Ovary (tissue), 9 donors: ENCODE measurements around the gene EIF3F. TPM values are rescaled to one million over a fixed set of nuclear protein-coding genes. Genes with fewer than 3 reads are reported as not detected.
A peak's percentile ranks its signal among the peaks of the same experiment; 100 is the strongest.

Experiments
- DNase-seq, 5 donors: peaks; one replicate each; pipeline ENCODE4 v3.0.0-alpha.2; 2019 to 2020
- H3K27ac ChIP-seq, 2 donors: fragments of 200-600 bp; one replicate each; pipeline versions ENCODE4 v1.5.1 to v1.8.0; 2019 to 2022
- H3K27me3 ChIP-seq: fragments of 200-600 bp; one replicate; pipeline ENCODE4 v1.8.0; 2022
- H3K36me3 ChIP-seq: fragments of 200-600 bp; sonication (generic); one replicate; pipeline ENCODE4 v1.5.1; 2019
- H3K4me1 ChIP-seq: one replicate; pipeline ENCODE4 v1.8.1; 2013; ENCODE audit warnings: mild to moderate bottlenecking, moderate library complexity; ENCODE audit not compliant: insufficient read depth
- H3K4me3 ChIP-seq: fragments of 200-600 bp; sonication (generic); one replicate; pipeline ENCODE4 v1.5.1; 2017
- H3K9me3 ChIP-seq, 2 donors: fragments of 200-600 bp in 1 of 2; sonication (generic) in 1 of 2; one replicate each; pipeline versions ENCODE4 v1.5.1 to v1.8.1; 2013 to 2019; ENCODE audit warnings: mild to moderate bottlenecking in 1 of 2, moderate library complexity in 1 of 2
- EP300 ChIP-seq: sonication (generic); formaldehyde crosslinking; IDR thresholded peaks from one replicate; pipeline ENCODE4 v1.6.1; 2017; ENCODE audit warnings: antibody characterized with exemption
- POLR2A ChIP-seq: fragments of 450-650 bp; IDR thresholded peaks from one replicate; pipeline ENCODE4 v1.6.1; 2017; ENCODE audit warnings: antibody characterized with exemption, mild to moderate bottlenecking, moderate library complexity
- WGBS, 3 donors: extraction: QIAGEN DNeasy Blood & Tissue Kit in 1 of 3; methylation state at CpG; one replicate each; pipeline versions ENCODE4 v1.1.5 to v1.1.7; 2013 to 2017; 5-methylcytosine and 5-hydroxymethylcytosine counted together
- intact Hi-C, 4 donors: fragments of 100-400 bp; cut with DNase I; formaldehyde crosslinking; loops; one replicate each; pipeline versions ENCODE4 v1.11.0 to v1.15.1; 2022 to 2023
- polyA plus RNA-seq, 2 donors: library from polyadenylated mRNA; stranded (reverse); fragments of 200-250 nt in 1 of 2; fragments of 350-450 nt in 1 of 2; fragmentation: Illumina TruSeq in 1 of 2; extraction: RNeasy Lipid Tissue Mini Kit (QIAGEN cat#74804) in 1 of 2; gene quantifications; one replicate each; pipeline ENCODE4 v1.2.3, GENCODE V29; 2013 to 2014
- total RNA-seq, 7 donors: library from RNA; depleted of rRNA in 2 of 7; stranded (reverse); fragments of >200 nt in 2 of 7; fragmentation: NEBNext Ultra II Directional in 3 of 7; extraction: Animal tissue kit (Norgen Biotek cat#: 25700) in 3 of 7; gene quantifications; one replicate each; pipeline versions ENCODE4 v1.1.0 to v1.2.4, GENCODE V29; 2016 to 2023
- TF ChIP-seq, protein P1 (sequence below), 3 donors: fragments of 450-650 bp in 2 of 3; fragments of 200-600 bp in 1 of 3; IDR thresholded peaks; one replicate each; pipeline versions ENCODE4 v1.5.1 to v1.8.0; 2016 to 2022; ENCODE audit warnings: antibody characterized with exemption in 3 of 3, mild to moderate bottlenecking in 1 of 3
- donor health status: DM: no; HTN: no; CAD: no; lungs with moderate emphysema.
- donor health status: DM: no; HTN: no; CAD: no.
- donor health status: Bipolar disorder and iron deficiency.
- donor health status: DM: yes; HTN: yes; CAD: no.
- donor health status: DM: no; HTN: no; CAD: no.
- donor health status: DM: yes; HTN: yes; CAD: no.

The EIF3F gene
- total and polyA plus RNA-seq, 9 donors = 235 to 764 (median 328) TPM

DNA sequence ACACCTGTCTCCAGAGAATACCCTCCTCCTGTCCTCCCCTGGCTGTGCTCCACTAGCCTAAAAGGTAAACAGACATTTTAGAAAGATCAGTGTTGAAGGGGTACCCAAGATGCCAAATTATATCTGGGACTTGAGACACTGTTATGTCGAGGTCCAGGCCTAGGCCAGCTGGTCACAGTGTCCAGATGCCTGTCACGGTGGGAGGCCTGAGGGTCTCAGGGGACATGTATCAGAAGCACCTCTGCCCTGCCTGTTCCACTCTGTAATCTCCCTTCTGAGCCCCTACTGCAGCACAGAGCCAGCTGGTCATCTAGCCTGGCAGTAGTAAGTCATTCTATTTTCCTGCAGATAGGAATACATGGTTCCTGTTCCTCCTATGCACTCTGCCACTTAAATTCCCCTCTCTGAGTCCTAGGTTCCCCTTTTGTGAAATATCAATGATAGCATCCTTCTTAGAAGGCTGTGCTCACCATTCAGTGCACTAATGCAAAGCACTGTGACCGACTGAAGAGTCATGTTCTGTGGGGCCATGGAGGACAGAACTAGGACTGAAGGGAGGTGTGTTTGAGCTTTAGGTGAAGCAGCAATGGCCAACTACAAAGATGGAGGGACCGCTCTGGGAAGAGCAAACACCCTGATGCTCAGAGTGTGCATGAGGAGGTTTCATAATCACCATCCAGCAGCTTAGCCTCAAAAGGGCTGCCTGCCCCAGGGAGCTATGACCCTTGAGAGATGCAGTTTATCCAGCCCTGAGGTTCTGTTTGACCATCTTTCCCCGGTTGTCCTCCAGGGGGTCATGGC lies 49.1 kb downstream of the EIF3F start:
- TF ChIP-seq POLR2A (no peak), EP300 (no peak)
- TF ChIP-seq, protein P1, sequence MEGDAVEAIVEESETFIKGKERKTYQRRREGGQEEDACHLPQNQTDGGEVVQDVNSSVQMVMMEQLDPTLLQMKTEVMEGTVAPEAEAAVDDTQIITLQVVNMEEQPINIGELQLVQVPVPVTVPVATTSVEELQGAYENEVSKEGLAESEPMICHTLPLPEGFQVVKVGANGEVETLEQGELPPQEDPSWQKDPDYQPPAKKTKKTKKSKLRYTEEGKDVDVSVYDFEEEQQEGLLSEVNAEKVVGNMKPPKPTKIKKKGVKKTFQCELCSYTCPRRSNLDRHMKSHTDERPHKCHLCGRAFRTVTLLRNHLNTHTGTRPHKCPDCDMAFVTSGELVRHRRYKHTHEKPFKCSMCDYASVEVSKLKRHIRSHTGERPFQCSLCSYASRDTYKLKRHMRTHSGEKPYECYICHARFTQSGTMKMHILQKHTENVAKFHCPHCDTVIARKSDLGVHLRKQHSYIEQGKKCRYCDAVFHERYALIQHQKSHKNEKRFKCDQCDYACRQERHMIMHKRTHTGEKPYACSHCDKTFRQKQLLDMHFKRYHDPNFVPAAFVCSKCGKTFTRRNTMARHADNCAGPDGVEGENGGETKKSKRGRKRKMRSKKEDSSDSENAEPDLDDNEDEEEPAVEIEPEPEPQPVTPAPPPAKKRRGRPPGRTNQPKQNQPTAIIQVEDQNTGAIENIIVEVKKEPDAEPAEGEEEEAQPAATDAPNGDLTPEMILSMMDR (IDR thresholded peaks at IDR 0.05) = no peak
- peak overlapping the region in 1 of 2 donors; percentile 14 for H3K27ac ChIP-seq
- no peaks in the 10 kb centered on the region for H3K4me1 ChIP-seq
- H3K27me3 ChIP-seq = no peaks in the 10 kb centered on the region
- intact Hi-C loops = no loop called here
- 81 to 84% (median 83%) methylated on average over 5 of the region's 5 CpGs for WGBS, 3 donors
- peak in 1 of 5 donors; percentile 38 for DNase-seq
- H3K9me3 ChIP-seq = no peaks in the 10 kb centered on the region
- H3K36me3 ChIP-seq = no peaks in the 10 kb centered on the region
- no peak overlapping the region for H3K4me3 ChIP-seq

DNA sequence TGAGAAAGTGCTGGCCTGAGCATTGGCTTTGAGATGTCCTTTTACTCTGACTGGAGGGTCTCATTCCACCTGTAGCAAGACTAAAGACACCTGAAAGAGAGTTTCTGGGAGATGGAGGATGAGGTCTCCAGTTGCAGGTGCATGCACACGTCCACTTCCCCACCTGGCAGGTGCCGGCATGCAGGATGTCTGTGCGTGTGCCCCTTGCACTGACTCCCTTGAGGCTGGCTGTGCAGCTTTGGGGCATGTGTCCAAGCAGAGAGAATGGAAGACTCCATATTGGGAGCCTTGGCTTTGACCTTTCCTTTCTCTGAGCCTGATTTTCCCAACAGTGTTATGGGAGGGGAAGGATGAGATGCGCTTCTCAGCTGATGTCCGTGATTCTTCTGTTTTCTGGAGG lies 49.8 kb downstream of the EIF3F start:
- no peak overlapping the region for H3K4me3 ChIP-seq
- 88 to 98% (median 93%) methylated on average over 5 of the region's 5 CpGs for WGBS, 3 donors
- no peak overlapping the region for H3K27ac ChIP-seq
- no peaks in the 10 kb centered on the region for H3K9me3 ChIP-seq
- H3K36me3 ChIP-seq = no peaks in the 10 kb centered on the region
- H3K4me1 ChIP-seq = no peaks in the 10 kb centered on the region
- no peaks in the 10 kb centered on the region for H3K27me3 ChIP-seq
- TF ChIP-seq EP300 (no peak), POLR2A (no peak)
- TF ChIP-seq, protein P1 (IDR thresholded peaks at IDR 0.05) = no peak
- peak in 1 of 5 donors; percentile 27 for DNase-seq
- intact Hi-C loops = no loop called here

GRCh38 chr11:8038393-8038792 lies 51.3 kb downstream of the EIF3F start:
- H3K36me3 ChIP-seq = no peaks in the 10 kb centered on the region
- DNase-seq = peak in 1 of 5 donors; percentile 13
- no peaks in the 10 kb centered on the region for H3K4me1 ChIP-seq
- no peak overlapping the region for H3K27ac ChIP-seq
- H3K4me3 ChIP-seq = no peak overlapping the region
- 77 to 83% (median 81%) methylated on average over 5 to 8 of the region's 8 CpGs for WGBS, 3 donors
- intact Hi-C loops = no loop called here
- TF ChIP-seq POLR2A = no peak
- TF ChIP-seq EP300 = no peak
- TF ChIP-seq, protein P1 (IDR thresholded peaks at IDR 0.05) = no peak
- no peaks in the 10 kb centered on the region for H3K9me3 ChIP-seq
- no peaks in the 10 kb centered on the region for H3K27me3 ChIP-seq

- no peaks in the 10 kb centered on the region for H3K27me3 ChIP-seq
- WGBS, 3 donors = 81 to 92% (median 89%) methylated on average over 12 of the region's 12 CpGs
These were observed 51.8 kb downstream of the EIF3F start for GRCh38 chr11:8038811-8039529.

More at GRCh38 chr11:8038811-8039529, 51.8 kb downstream of the EIF3F start:
- no peaks in the 10 kb centered on the region for H3K4me1 ChIP-seq
- TF ChIP-seq EP300 = no peak
- TF ChIP-seq, protein P1 (IDR thresholded peaks at IDR 0.05) = no peak
- no peak for TF ChIP-seq POLR2A
- intact Hi-C loops = no loop called here
- H3K36me3 ChIP-seq = no peaks in the 10 kb centered on the region
- DNase-seq = peak in 1 of 5 donors; percentile 21
- no peak overlapping the region for H3K27ac ChIP-seq
- no peaks in the 10 kb centered on the region for H3K9me3 ChIP-seq
- H3K4me3 ChIP-seq = no peak overlapping the region
